Activated gamma-delta T cell (primary cell): ENCODE measurements around the gene PLXDC2.

Experiments
- DNase-seq: peaks from one replicate; lab custom pipeline; 2025; lab: John Stamatoyannopoulos, UW

PLXDC2 gene

DNA sequence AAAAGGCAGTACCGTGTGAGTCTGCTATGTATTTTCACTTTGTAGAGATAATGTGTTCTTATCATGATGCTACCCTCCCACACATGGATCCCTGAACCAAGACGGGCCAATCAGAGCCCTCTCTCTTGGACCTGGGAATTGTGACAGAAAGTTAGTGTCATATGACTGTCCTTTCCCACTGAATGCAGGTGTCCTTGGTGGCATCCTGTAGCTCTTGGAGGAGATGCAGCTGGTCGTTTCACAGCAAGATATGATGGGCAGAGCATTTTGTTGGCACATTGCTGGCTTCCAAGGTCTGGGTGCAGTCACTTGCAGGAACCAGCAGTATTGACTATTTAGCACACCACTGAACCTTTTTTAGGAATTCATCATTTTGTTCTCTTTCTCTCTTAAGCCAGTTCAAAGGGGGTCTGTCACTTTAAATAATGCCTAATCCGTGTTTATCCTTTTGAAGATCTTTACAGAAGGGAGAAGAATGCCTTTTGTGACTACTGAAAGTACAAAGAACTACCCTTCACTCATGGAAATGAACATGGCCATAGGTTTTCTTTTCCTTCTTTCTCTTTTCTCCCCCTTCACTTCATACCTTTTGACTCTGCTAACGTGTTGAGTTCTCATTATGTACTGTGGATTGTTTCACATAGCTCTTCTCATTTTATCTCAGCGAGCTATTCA lies 125.1 kb downstream of the PLXDC2 start:
- DNase-seq: no peak

DNA sequence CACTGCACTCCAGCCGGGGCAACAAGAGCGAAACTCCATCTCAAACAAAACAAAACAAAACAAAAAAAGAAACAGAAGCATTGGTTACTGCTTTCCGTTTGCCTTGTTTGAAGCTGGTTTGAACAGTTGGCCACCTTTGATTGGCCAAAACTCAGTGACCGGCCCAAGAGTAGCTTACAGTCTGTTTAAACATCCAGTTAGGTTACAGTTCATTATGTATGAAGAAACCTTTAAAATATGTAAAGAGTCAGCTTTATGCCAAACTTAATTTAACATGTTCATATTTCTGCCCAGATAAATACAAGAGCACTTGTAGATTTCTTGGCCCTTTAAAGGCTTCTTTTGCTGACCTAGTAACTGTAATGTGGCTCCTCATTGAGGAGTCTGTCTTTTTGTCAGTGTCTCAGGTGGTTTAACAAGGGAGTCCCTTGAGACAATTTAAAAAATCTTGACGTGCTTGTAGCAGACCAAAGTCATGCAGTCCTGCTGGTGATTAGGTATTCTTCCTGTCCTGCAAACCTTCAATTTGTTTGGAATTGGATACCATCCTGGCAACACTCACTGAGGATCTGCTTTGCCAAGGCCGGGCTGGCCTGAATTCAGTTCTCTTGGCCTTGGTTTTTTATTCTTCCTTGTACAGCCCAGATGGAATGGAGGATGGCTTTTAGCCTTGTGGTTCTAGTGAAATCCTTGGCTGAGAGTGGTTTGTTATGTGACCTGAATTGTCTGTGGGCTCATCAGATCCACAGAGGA lies 128.9 kb downstream of the PLXDC2 start:
- no peak for DNase-seq

DNA sequence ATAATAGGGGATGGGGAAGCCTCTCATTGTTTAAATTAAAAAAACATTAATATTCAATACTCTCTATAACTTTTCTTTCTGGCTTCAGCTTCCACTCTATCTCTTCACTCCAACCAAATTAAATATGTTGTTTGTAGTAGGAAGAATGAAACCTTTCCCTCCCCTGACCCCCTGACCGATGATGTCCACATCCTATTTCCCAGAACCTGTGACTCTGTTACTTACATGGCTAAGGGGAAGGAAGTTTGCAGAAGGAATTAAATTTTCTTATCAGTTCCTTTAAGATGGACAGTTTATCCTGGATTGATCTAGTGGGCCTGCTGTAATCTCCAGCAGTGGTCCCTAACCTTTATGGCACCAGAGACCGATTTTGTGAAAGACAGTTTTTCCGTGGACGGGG lies 130.0 kb downstream of the PLXDC2 start:
- DNase-seq: no peak

DNA sequence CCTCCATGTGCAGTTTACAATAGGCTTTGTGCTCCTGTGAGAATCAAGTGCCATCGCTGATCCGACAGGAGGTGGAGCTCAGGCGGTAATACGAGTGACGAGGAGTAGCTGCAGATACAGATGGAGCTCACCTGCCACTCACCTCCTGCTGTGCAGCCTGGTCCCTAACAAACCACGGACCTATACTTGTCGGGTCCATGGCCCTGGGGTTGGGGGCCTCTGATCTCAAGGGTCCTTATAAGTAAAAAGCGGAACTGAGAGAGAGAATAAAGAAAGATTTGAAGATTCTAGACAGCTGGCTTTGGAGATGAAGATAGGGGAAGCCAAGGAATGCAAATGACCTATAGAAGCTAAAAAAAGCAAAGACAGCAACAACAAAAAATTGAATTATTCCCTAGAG lies 130.6 kb downstream of the PLXDC2 start:
- no peak for DNase-seq

DNA sequence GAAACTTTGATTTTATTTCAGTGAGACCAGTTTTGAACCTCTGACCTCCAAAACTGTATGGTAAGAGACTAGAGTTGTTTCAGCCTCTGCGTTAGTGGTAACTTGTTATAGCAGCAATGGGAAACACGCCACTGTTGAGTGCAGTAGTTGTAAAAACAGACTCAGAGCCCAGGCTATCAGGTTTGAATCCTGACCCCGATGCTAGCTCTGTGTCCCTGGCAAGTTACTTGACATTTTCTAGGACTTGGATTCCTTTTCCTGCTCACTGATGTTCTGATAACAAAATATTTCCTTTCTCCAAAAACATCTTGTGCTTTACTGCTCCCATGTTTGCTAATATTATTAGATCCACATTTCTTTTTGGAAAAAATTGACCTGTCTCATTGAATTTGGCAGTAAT lies 131.0 kb downstream of the PLXDC2 start:
- no peak for DNase-seq

DNA sequence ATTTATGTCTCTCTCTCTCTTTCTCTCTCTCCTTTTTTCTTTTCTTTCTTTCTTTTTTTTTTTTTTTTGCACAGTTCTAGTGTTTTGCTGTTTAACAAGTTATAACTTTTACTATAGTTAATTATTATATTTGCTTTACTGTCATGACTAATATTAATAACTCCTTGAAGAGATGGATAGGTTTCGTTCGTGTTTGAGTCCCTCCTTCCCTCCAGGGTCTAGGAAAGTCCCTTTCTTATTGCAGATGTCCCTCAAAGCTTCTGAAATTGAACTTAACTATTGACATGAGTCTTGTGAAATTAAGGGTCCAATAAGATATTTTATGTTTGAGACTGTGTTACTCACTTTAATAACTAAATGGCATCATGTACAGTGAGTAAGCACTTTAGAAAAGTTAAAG lies 131.4 kb downstream of the PLXDC2 start:
- no peak for DNase-seq

DNA sequence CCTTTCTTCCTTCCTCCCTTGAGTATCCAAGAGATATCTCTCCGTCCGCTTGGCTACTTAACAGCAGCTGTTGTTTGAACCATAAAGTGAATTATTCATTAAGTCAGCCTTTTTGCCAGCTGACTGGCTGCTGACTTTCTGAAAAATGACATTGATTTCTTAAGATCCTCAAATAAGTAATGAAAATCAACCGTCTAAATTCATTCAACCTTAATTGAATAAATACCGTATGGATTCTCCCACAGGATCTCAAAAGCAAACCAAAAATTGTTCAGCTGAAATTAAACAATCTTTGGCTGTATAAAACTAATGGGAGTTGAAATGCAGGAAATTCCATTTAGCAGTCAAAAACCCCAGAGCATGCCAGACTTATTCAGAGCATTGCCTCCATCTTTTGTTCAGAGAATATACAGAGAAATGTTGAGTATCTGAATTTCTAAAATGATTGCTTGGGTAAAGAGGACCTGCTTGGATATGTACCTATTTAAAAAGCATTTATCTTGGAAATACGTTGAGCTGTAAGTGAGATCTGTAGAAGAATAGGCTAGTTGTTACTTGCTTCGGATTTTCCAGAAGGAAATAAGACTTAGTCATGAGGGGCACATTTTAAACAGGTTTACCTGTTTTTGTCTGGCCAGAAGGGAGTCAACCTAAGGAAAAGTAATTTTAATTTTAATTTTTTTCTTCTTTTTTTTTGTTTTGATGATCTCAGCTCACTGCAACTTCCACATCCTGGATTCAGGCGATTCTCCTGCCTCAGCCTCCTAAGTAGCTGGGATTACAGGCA lies 136.2 kb downstream of the PLXDC2 start:
- DNase-seq: no peak

DNA sequence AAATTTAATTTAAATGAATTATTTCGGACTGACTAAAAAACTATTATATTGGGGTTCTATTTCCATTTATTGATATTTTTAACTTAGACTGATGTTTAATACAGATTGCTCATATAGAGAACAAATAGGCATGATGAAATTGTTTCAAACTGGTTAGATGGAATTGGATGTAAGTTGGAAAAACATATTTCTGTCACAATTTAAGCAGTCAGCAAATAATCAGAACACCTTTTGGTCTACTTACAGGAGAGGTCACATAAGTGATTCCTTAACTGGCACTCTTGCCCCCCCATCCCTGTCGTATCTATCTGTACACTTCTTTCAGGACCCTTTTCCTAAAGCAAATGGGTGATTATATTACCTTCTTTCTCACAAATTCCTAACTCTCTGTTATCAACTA lies 138.4 kb downstream of the PLXDC2 start:
- no peak for DNase-seq

DNA sequence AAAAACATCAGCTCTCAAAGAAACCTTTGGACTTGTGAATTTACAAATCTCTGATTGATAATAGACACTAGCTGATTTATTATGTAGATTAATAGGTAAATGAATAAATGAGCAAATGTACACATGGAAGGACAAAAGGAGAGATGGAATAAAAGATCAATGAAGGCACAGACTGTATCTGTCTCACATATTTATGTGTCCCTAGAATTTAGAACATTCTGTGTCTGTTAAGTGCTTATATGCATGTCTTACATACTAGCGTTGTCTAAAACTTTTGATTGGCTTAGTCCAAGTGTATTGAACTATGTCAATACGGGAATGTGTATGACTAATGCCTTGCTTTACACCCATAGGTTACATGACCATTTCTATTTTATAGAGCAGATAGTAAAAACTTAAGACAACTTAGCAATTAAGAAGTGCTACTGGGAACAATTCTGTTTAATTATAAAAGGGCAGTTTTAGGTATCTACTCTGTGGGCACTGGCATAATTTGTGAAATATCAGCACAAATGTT lies 140.3 kb downstream of the PLXDC2 start:
- no peak for DNase-seq

DNA sequence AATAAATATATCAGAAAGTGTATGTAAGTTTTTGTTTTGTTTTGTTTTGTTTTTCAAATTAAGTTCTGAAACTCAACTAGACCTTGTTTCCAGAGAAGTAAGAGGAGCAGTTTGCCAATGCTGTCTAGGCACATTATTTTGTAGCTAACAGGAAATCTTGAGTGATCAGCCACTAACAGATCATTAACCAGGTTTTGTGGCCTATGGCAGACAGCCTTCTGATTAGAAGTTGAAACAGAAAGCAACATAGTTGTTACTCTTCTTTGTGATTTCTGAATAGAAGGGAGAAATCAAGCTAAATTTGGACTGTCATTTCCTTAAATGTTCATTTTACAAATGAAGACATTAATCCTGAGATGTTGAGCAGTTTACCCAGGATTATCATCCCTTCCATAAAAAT lies 142.6 kb downstream of the PLXDC2 start:
- DNase-seq: no peak

DNA sequence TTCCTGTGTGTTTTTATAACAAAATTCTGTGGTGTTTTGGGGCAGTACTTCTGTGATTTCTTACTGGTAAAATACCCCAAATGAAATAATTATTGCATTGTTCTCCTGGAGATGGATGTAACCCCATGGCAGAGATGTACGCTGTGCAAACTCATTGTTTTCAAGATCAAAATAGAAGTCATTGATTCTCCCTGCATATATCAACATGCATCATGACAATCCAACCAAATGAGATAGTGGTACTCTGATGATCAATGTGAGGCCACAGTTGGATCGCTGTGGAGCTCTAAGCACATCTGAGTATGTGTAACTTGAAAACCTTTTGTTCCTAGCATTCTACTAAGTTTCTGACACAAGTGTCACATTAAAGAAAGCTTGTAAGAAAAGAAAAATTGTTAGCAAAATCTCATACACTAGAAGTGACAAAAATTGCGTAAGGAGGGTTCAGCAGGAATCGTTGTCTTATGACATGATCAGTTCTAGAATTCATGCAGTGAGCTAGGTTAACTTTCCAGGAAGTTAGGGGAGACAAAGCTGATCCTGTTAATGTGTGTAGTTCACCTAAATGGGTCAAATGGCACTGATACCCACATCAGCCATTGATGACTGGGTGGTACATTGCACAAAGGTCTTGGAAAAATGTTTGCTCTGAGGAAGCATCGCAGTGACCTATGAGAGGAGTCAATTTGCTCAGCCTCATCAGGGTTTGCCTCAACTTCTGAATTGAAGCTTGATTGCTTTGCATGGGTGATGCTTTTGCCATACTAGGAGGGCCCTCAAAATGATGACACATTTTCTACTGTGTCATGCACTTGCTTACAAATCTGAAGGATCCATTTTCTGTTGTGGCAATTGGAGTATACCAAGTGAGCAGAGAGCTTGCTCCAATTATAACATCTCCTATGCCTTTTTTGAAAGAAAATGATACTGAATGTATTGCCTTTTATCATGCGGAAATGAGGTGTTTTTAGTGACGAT lies 145.1 kb downstream of the PLXDC2 start:
- no peak for DNase-seq

DNA sequence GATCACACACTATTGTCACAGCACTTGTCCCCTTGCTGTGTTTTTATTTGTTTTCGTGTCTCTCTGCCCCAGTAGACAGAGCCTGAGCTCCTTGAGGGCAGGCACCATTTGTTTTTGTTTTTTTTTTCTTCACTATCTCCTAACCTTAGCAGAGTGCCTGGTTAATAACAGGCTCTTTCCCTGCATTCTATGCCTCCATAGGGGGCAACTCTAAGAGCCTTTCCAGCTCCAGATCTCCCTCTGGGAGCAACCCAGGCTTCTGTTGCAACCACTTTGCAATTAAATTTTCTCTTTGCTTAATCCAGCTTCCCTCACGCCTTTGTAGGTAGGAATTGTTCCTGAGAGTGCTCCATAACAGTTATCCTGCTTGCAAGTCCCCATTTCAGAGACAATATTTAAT lies 148.4 kb downstream of the PLXDC2 start:
- DNase-seq: no peak

DNA sequence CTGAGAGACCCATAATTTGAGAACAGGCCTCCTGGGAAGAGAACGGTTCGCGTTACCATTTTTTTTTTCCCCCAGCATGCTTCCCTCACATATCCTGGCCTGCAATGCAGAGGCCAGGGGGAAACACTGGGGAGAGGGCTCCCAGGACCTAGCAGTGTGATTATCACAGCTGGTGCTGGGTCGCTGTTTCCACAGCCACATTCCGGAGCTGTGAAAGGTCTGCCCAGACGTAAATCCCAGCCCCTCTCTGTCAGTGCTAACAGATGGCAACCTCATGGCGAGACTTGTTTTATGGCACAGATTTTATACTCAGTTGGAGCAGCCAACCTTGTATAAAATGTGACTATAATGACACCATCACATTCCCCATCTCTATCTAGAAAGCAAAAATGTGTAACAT lies 150.5 kb downstream of the PLXDC2 start:
- no peak for DNase-seq

DNA sequence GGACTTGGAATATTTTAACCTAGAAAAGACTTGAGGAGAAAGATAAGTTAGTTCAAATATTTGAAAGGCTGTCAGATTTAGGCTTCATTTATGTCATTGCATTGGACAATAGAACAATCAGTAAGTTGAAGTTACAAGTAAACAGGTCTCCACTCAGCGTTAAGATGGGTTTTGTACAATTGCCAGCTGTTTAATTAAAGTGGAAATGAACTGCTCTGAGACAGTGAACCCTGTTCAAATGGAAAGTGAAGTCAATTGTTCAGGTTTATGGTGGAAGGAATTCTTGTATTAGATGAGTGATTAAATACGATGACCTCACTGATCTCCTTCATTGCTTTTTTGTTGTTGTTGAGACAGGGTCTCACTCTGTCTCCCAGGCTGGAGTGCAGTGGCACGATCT lies 151.7 kb downstream of the PLXDC2 start:
- no peak for DNase-seq

DNA sequence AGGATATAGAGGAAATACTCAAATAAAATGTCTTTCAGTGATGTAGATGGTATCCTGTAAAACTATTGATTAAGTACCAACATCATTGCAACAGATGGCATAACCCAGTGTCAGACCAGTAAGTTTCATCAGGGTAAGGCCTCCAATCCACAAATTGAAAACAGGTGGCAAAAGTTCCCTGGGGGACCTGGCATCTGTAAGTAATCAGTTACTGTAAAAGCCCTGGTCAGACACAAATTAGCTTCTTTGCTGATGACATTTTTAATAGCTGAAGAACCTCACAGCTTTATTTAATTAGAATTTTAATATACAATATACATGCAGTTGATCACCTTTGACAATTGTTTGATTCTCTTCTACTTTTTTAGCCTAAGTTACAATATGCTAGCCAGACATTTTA lies 152.5 kb downstream of the PLXDC2 start:
- no peak for DNase-seq

DNA sequence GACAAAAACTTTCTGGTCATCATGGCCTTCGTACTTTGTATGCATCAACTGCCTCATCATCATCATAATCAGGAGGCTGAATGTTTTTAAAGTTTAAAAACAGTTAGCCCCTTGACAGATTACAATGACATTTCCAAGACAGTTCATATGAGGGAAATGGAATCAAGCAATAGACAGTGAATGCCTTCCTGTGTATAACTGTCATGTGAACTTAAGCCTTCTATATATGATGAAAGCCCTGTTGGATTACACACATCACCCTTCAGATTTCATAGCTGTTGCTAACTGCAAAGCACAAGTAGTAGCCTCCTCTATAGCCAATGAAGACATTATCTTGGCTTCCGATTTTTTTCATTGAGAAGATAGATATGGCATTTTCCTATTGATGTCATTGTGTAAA lies 154.0 kb downstream of the PLXDC2 start:
- no peak for DNase-seq

DNA sequence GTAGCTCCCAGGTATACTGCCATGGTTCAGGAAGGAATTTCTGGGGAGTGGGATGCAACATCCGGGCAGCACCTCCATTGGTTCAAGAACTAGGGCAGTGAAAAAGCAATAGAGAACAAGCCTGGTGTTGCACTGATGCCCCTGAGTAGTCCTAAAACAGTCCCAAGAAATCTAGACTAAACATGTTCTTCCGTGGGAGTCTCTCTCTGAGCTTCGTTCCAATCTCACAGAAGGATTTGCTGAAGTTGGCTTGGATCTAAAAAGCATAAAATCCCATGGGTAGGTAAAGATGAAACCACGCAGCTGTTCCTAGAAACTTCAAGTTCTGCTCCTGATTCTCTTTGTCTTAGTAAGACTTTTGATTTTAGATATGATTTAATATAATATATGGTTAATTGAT lies 154.5 kb downstream of the PLXDC2 start:
- no peak for DNase-seq

DNA sequence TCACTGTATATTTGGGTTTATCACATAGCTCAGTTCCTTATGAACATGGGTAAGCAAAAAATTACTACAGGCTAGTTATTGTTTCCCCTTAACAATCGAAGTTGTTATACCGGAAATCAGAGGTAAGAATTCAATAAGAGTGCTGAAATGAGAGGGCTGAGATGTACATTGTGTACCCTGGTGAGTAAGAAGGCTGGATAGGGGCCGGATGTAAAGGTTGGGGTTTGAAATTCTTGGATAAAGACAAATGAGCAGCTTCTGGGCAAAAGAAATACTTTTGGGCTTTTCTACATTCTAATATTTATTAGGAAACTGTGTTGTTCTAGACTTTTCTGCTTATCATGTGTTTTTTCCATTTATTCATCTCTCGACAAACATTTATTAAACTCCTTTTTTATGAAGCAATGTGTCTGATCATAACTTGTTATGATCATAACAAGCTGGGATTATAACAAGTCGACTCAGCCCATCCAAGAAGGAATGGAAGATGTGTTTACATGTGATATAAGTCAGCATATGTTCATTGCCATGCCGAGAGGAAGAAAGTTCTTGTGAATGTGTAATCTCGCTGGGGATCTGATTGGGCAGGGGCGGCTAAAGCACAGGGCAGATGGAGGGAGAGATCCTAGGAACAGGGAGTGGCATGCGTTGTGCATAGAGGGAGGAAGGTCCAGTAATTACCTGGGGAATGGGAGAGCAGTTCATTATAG lies 155.3 kb downstream of the PLXDC2 start:
- no peak for DNase-seq

DNA sequence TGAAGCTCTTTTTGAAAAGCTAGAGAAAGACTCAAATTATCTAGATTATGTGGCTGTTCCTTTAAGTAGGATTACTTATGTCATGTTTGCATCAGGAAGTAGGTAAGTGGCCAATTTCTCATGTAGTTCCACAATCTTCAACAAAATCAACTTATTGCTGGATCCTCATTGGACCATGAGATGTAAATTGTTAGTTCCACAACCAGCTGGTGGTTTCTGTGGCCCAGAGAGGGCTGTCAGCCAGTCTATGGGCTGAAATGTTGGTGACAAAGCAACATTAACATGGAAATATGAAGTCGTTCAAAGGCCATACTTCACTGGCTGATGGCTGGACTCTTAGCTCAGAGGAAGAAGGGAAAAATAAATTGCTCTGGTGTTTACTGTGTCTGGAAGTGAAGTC lies 157.9 kb downstream of the PLXDC2 start:
- DNase-seq: no peak

DNA sequence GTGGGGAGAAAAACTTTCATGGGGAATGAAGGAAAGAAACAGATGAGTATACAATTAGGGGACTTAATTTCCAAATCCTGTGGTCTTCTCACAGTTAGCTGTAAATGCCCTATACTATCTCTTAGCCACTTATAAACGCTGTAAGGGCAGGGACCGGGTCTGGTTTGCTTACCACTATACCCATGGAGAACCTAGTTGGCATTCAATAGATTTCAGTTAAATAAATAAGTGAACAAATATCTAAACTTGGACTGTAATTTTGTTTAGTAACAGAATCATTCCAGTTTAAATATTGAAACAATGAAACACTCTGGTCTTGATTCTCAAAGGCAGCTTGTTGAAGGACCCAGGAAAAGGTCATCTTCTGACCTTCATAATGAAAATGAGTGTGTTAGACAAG lies 158.3 kb downstream of the PLXDC2 start:
- DNase-seq: no peak

DNA sequence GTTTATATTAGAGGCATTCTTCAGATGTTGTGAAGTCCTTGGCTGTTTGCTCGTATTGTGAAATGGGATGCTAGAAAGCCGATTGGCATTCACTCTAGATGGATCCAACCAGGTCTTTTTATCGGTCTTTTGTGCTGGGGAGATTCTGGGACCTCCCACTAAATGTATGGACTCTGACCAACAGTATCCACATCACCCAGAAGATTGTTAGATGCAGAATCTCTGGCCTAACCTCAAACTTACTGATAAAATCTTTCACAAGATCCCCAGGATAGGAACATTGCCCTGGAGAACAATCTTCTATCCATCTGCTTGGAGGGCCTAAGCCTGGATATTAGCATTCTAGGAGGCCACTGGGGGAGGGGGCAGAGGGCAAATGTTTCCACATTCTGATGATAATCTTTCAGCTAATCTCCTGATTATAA lies 160.9 kb downstream of the PLXDC2 start:
- DNase-seq: no peak
